ENCODE data around the gene CNTNAP2.

DNA sequence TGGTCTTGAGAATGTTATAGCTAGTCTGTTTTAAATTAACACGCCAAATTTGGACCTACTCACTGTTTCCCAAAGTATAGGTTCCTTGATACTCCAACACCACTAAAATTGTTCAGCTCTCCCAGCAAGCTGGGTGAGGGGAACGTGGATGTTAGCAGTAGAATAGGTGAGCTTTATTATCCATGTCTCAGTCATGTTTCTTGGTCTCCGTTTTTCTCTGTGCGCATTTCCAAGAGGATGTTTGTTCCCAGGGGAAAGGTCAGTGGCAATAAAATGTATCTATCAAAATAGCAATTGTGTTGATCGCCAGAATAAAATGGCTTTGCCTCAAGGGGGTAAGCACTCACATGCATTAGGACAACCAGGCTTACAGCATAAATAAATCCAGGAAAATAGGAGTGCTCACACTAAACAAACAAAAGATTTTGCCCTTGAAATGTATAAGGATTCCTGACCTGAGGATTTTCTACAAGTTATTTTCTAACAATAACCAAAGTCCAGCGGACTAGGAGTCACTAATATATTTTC lies 2286.9 kb downstream of the CNTNAP2 start:
- TF ChIP-seq, protein P1, sequence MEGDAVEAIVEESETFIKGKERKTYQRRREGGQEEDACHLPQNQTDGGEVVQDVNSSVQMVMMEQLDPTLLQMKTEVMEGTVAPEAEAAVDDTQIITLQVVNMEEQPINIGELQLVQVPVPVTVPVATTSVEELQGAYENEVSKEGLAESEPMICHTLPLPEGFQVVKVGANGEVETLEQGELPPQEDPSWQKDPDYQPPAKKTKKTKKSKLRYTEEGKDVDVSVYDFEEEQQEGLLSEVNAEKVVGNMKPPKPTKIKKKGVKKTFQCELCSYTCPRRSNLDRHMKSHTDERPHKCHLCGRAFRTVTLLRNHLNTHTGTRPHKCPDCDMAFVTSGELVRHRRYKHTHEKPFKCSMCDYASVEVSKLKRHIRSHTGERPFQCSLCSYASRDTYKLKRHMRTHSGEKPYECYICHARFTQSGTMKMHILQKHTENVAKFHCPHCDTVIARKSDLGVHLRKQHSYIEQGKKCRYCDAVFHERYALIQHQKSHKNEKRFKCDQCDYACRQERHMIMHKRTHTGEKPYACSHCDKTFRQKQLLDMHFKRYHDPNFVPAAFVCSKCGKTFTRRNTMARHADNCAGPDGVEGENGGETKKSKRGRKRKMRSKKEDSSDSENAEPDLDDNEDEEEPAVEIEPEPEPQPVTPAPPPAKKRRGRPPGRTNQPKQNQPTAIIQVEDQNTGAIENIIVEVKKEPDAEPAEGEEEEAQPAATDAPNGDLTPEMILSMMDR (IDR thresholded peaks at IDR 0.05): no peak
- TF ChIP-seq POLR2AphosphoS5 (IDR thresholded peaks at IDR 0.05) (no peak), POLR2A (IDR thresholded peaks at IDR 0.05) (no peak), EP300 (IDR thresholded peaks at IDR 0.05) (no peak)

All from suprapubic skin (tissue), 4 donors.